MCF 10A (cell line): ENCODE results near the gene PARD3B. TPM values are rescaled to one million over a fixed set of nuclear protein-coding genes. Genes with fewer than 3 reads are reported as not detected.

Source experiments
- BruUV-seq: library from RNA; stranded (reverse); fragments of 400-500 nt; replicated peaks from 2 replicates; lab custom pipeline; 2021; lab: Mats Ljungman, UMichigan
- CTCF ChIA-PET: fragments of 300-600 bp; sonication (Branson Sonifier 250); formaldehyde crosslinking; extraction: SDS; loops from one replicate; lab custom pipeline; 2021; ENCODE audit warnings: antibody characterized with exemption, inconsistent platforms; lab: Yijun Ruan, JAX
- POLR2A ChIA-PET: fragments of 300-600, 350-650 bp; sonication (Branson Sonifier 250); formaldehyde crosslinking; extraction: SDS; loops from one replicate; lab custom pipeline; 2020; ENCODE audit warnings: antibody characterized with exemption, inconsistent platforms; lab: Yijun Ruan, JAX
- DNase-seq: peaks from one replicate; pipeline ENCODE4 v3.0.0-alpha.2; 2018; ENCODE audit not compliant: unreplicated experiment
- H3K27ac Mint-ChIP-seq: one replicate; pipeline ENCODE4 v1.8.0; 2022; ENCODE audit warnings: mild to moderate bottlenecking, low read depth, mixed read lengths; ENCODE audit not compliant: unreplicated experiment
- H3K27me3 Mint-ChIP-seq: one replicate; pipeline ENCODE4 v1.8.0; 2022; ENCODE audit warnings: mixed read lengths; ENCODE audit not compliant: insufficient read depth, unreplicated experiment
- H3K36me3 Mint-ChIP-seq: one replicate; pipeline ENCODE4 v1.8.0; 2022; ENCODE audit warnings: mild to moderate bottlenecking, moderate library complexity, mixed read lengths; ENCODE audit not compliant: insufficient read depth, unreplicated experiment
- H3K4me1 Mint-ChIP-seq: one replicate; pipeline ENCODE4 v1.8.0; 2022; ENCODE audit warnings: mixed read lengths; ENCODE audit not compliant: insufficient read depth, unreplicated experiment
- H3K4me3 Mint-ChIP-seq: one replicate; pipeline ENCODE4 v1.8.0; 2022; ENCODE audit warnings: mild to moderate bottlenecking, moderate library complexity, mixed read lengths; ENCODE audit not compliant: unreplicated experiment
- H3K9me3 Mint-ChIP-seq: one replicate; pipeline ENCODE4 v1.8.0; 2022; ENCODE audit warnings: mixed read lengths; ENCODE audit not compliant: unreplicated experiment
- intact Hi-C: fragments of 100-400 bp; cut with micrococcal nuclease; formaldehyde crosslinking; loops from 2 replicates; pipeline ENCODE4 v1.14.1; 2022
- total RNA-seq: library from RNA; stranded (reverse); gene quantifications from 2 replicates; pipeline ENCODE4 v1.2.3, GENCODE V29; 2022
- TF ChIP-seq, protein P1 (sequence below): fragments of 200-600 bp; IDR thresholded peaks from one replicate; pipeline ENCODE4 v1.8.0; 2022; ENCODE audit warnings: antibody characterized with exemption, mild to moderate bottlenecking; ENCODE audit not compliant: unreplicated experiment

Gene PARD3B
- total RNA-seq, 1 experiment from 2014 or later = 11.6 TPM

DNA sequence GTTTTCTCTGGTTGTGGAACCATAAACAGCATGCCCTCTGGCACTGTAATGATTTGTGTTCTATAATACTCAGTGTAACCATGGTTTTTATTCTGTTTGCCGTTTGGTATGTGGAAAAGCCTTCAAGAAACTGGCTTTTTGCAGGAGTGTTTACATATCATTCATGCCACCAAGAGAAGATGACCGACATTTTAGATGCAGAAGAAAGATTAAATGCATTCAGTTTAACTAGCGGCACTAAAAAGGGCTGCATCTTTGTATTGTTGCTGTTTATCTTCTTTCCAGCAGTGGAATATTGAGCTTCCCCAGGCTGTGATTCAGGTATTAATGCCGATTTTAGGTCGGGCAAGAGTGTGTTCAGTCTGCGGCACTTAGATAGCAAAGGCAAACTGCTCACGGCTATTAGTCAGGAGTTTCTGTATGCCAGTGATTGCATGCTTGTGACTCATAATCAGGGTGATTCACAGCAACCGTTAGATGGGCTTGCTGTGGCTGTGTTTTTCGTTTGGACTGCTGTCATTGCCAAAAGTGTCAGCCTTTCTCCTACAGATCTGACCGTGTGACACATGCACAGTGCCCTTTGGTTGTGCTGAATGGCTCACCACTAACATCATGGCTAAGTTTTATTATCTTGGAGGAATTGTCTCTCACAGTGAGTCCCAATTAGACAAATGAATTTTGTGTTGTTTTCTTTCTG, 479.7 kb downstream of the PARD3B start:
- H3K4me3 Mint-ChIP-seq = peak overlapping the region; percentile 33
- ChIA-PET POLR2A (interaction anchor here (0.8 kb wide), 1 partner anchor 81 kb away, joined by 3 read pairs; no protein-coding TSS in a partner anchor), CTCF (no interaction called here)
- TF ChIP-seq, protein P1, sequence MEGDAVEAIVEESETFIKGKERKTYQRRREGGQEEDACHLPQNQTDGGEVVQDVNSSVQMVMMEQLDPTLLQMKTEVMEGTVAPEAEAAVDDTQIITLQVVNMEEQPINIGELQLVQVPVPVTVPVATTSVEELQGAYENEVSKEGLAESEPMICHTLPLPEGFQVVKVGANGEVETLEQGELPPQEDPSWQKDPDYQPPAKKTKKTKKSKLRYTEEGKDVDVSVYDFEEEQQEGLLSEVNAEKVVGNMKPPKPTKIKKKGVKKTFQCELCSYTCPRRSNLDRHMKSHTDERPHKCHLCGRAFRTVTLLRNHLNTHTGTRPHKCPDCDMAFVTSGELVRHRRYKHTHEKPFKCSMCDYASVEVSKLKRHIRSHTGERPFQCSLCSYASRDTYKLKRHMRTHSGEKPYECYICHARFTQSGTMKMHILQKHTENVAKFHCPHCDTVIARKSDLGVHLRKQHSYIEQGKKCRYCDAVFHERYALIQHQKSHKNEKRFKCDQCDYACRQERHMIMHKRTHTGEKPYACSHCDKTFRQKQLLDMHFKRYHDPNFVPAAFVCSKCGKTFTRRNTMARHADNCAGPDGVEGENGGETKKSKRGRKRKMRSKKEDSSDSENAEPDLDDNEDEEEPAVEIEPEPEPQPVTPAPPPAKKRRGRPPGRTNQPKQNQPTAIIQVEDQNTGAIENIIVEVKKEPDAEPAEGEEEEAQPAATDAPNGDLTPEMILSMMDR = no peak
- intact Hi-C loops = loop anchor here (1.0 kb wide), 1 partner anchor 700 kb away; no protein-coding TSS in a partner anchor
- no TSS peak for BruUV-seq
- no peaks in the 10 kb centered on the region for H3K9me3 Mint-ChIP-seq
- no peaks in the 10 kb centered on the region for H3K27me3 Mint-ChIP-seq
- peak overlapping the region; percentile 67 for H3K27ac Mint-ChIP-seq
- DNase-seq = peak; percentile 95
- peaks cover 18% of the 10 kb centered on the region for H3K4me1 Mint-ChIP-seq
- H3K36me3 Mint-ChIP-seq = no peaks in the 10 kb centered on the region

DNA sequence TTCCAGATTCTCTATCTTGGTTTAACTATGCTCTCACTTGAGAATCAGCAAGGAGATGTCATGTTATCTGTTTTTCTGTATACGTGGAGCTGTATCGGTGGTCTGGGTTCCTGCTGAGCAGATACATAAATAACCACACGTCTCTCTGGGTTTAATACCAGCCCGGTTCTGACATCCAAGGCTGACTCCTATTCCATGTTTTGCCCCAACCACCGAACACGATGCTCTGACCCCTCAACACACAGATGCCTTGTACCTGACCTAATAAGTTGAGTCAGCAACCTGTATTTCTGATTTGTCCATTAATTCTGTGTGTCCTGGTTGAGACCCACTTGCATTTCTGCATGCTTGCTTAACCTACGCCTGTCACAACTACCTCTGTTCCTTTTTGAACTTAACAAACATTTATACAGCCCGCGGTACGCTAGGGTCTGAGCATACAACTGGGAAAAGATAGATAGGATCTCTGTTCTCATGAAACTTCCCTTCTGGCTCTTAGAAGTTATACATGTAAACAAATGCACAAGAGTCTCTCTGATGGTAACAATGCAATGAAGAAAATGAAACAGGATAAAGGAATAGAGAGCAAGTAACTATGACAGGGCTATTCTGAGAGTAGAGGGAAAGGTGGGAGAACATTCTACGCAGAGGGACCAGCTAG, 480.4 kb downstream of the PARD3B start:
- Mint-ChIP-seq H3K4me3 (no peak overlapping the region), H3K27me3 (no peaks in the 10 kb centered on the region), H3K27ac (peak overlapping the region; percentile 67), H3K4me1 (peaks cover 18% of the 10 kb centered on the region), H3K9me3 (no peaks in the 10 kb centered on the region), H3K36me3 (no peaks in the 10 kb centered on the region)
- POLR2A ChIA-PET = interaction anchor here (0.8 kb wide), 1 partner anchor 82 kb away, joined by 3 read pairs; no protein-coding TSS in a partner anchor
- TF ChIP-seq, protein P1 = no peak
- DNase-seq = no peak
- no TSS peak for BruUV-seq
- intact Hi-C loops = loop anchor here (1.0 kb wide), 1 partner anchor 700 kb away; no protein-coding TSS in a partner anchor
- CTCF ChIA-PET = no interaction called here

DNA sequence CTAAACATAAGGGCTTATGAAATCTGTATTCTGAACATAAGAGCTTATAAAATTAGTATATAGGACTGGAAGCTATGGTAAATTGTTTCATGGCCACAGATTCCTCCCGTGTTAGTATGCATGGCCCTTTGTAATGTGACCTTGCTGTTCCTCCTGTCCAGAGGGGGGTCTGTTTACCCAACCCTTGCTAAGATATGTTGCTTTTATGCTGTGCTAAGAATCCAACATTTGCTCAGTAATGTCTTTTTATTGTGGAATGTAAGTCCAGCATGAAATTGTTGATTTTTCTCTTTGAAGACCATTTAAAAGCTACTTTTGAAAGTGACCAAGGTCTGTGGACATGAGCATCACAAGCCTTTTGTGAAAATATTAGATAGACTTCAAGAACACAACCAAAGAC, 485.4 kb downstream of the PARD3B start:
- H3K27ac Mint-ChIP-seq = no peak overlapping the region
- no peaks in the 10 kb centered on the region for H3K27me3 Mint-ChIP-seq
- POLR2A ChIA-PET = no interaction called here
- H3K4me3 Mint-ChIP-seq = no peak overlapping the region
- no peaks in the 10 kb centered on the region for H3K36me3 Mint-ChIP-seq
- TF ChIP-seq, protein P1 = no peak
- DNase-seq = no peak
- H3K4me1 Mint-ChIP-seq = peaks cover 5% of the 10 kb centered on the region
- no peaks in the 10 kb centered on the region for H3K9me3 Mint-ChIP-seq
- BruUV-seq = no TSS peak
- CTCF ChIA-PET = no interaction called here
- intact Hi-C loops = no loop called here

DNA sequence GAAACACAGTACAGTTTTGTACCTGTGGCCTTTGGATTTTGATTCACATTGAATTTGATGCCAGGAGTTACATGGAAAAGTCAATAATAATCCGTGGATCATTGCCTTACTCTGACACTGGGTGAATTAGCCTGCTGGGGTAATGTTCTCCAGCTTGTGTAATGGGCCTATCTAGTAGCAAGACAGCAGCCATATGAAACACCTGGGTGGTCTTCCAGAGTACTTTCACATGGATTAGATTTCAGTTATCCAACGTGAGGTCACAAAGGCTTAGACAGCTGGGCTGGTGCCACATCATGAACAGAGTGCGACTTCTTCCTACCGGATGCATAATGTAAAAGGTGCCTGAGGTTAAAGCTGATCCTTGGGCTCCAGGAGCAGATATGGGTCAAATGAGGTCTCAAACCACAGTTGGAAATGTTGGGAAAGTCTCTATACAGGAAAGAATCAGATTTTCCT, 486.8 kb downstream of the PARD3B start:
- Mint-ChIP-seq H3K27ac (no peak overlapping the region), H3K27me3 (no peaks in the 10 kb centered on the region), H3K4me3 (no peak overlapping the region), H3K9me3 (no peaks in the 10 kb centered on the region), H3K36me3 (no peaks in the 10 kb centered on the region), H3K4me1 (no peaks in the 10 kb centered on the region)
- DNase-seq = no peak
- ChIA-PET POLR2A (no interaction called here), CTCF (interaction anchor here (0.6 kb wide), 1 partner anchor 187 kb away, joined by 3 read pairs; no protein-coding TSS in a partner anchor)
- TF ChIP-seq, protein P1 = no peak
- BruUV-seq = no TSS peak
- intact Hi-C loops = no loop called here
